ENCODE measurements around the gene FCRLB. TPM values are rescaled to one million over a fixed set of nuclear protein-coding genes. Genes with fewer than 3 reads are reported as not detected.
"Not testable (repeated sequence)": the region's sequence is repeated elsewhere in the genome, so short reads cannot be mapped to it uniquely, and the experiment has no call there.

The FCRLB gene
- total RNA-seq, 1 donor from 2014 or later: not detected

- no peak for DNase-seq (ENCODE audit: low spot score in 2 of 2)
- Histone ChIP-seq H3K36me3 (no peaks in the 10 kb centered on the region), H3K27ac (no peak overlapping the region), H3K4me3 (no peak overlapping the region), H3K4me1 (peaks cover 2 to 6% of the 10 kb centered on the region in 2 donors), H3K27me3 (no peaks in the 10 kb centered on the region), H3K9me3 (no peaks in the 10 kb centered on the region)
- no peak for TF ChIP-seq CTCF (IDR thresholded peaks at IDR 0.05)
- intact Hi-C loops (cut with DNase I): no loop called here
These were observed 2.3 kb downstream of the FCRLB start for GRCh38 chr1:161723459-161724141.

DNA sequence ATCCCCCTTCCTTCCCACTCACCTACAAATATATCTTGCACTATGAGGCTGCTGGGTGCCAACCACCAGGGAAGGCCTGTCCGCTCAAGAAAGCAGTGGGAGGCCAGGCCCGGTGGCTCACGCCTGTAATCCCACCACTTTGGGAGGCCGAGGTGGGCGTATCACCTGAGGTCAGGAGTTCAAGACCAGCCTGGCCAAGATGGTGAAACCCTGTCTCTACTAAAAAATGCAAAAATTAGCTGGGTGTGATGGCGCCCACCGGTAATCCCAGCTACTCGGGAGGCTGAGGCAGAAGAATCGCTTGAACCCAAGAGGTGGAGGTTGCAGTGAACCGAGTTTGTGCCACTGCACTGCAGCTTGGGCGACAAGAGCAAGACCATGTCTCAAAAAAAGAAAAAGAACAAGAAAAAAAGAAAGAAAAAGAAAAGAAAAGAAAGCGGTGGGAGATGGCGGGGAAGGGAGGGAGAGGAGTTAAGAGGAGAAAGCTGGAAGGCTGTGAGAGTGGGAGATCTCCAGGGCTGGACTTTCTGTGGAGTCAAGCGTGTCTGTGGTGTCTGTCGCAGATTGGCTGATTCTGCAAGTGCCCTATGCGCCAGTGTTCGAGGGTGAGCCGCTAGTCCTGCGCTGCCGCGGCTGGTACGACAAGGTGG lies 4.0 kb downstream of the FCRLB start:
- H3K4me3 ChIP-seq: peak overlapping the region; percentile 90 to 92
- H3K27ac ChIP-seq: peak overlapping the region; percentile 77 to 81
- H3K27me3 ChIP-seq; DNase-seq (ENCODE audit: low spot score in 2 of 2); H3K36me3 ChIP-seq; H3K4me1 ChIP-seq; H3K9me3 ChIP-seq: not testable (repeated sequence)
- intact Hi-C loops (cut with DNase I): loop anchor here (5.0 kb wide), 1 partner anchor 193 kb away; no protein-coding TSS in a partner anchor

GRCh38 chr1:161725908-161726472 lies 4.6 kb downstream of the FCRLB start:
- peaks cover 2 to 6% of the 10 kb centered on the region in 2 donors for H3K4me1 ChIP-seq
- DNase-seq (ENCODE audit: low spot score in 2 of 2): peak in 1 of 2 donors; percentile 71
- peak overlapping the region; percentile 90 to 92 for H3K4me3 ChIP-seq
- no peaks in the 10 kb centered on the region for H3K36me3 ChIP-seq
- TF ChIP-seq CTCF (IDR thresholded peaks at IDR 0.05): peak; percentile 27 to 29 (median 28)
- H3K27ac ChIP-seq: peak overlapping the region; percentile 77 to 81
- no peaks in the 10 kb centered on the region for H3K9me3 ChIP-seq
- no peaks in the 10 kb centered on the region for H3K27me3 ChIP-seq
- intact Hi-C loops (cut with DNase I): loop anchor here (1.0 to 5.0 kb wide), 3 partner anchors 20 to 593 kb away; partner anchors contain the start of gene DEDD

DNA sequence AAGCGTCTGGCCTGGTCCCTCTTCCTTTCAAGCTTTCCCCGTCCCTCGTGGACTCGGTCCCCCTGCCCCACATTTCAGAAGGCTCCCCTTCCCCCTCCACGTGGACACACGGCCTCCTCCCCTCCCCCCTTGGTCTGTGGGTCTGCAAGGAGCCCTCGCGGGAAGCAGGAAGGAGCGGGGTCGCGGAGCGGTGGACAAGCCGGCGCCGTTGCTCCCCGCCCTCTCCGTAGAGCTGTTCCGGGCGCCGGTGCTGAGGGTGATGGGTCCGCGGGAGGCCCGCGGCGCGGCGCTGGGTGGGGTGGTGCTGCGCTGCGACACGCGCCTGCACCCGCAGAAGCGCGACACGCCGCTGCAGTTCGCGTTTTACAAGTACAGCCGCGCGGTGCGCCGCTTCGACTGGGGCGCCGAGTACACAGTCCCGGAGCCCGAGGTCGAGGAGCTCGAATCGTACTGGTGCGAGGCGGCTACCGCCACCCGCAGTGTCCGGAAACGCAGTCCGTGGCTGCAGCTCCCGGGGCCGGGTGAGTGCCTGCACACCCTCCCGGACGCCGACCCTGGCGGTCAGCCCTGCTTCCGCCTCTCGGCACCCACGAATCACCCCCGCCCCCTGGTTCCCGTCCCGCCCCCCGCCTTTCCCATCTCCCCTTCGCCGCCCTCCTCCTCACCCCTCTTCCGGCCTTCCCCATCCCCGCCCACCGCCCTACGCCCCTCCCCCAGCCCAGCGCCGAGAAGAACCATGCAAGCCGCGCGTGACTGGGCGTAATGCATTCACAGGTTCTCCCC lies 5.3 kb downstream of the FCRLB start:
- peak overlapping the region; percentile 77 to 81 for H3K27ac ChIP-seq
- TF ChIP-seq CTCF (IDR thresholded peaks at IDR 0.05): no peak
- H3K9me3 ChIP-seq: no peaks in the 10 kb centered on the region
- H3K4me3 ChIP-seq: peak overlapping the region; percentile 90 to 92
- intact Hi-C loops (cut with DNase I): loop anchor here (1.0 to 5.0 kb wide), 4 partner anchors 20 to 594 kb away; partner anchors contain the start of gene DEDD
- peak; percentile 52 to 91 for DNase-seq (ENCODE audit: low spot score in 2 of 2)
- H3K4me1 ChIP-seq: peaks cover 2 to 6% of the 10 kb centered on the region in 2 donors
- no peaks in the 10 kb centered on the region for H3K36me3 ChIP-seq
- no peaks in the 10 kb centered on the region for H3K27me3 ChIP-seq

DNA sequence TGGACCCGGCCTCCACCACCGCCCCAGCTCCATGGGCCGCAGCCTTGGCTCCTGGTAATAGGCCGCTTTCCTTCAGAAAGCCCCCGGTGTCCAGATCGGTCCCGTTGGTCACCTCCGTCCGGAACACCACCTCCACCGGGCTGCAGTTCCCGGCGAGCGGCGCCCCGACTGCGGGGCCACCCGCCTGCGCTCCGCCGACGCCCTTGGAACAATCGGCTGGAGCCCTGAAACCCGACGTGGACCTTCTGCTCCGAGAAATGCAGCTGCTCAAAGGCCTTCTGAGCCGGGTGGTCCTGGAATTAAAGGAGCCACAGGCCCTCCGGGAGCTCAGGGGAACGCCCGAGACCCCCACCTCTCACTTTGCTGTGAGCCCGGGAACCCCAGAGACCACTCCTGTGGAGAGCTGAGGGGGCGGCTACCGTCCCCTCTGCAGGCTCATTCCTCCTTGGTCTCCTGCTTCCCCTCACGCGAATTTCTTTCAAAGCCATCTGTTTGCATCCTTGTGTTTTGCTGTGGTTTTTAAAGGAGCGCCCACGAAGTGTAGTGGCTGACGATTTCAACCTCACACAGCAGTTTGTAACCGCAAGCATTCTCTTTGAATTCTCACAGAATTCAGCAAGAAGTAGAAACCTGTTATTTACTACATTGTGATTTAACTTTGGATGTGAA lies 6.0 kb downstream of the FCRLB start:
- no peak for TF ChIP-seq CTCF (IDR thresholded peaks at IDR 0.05)
- Histone ChIP-seq H3K27ac (peak overlapping the region; percentile 77 to 81), H3K4me1 (peaks cover 2 to 6% of the 10 kb centered on the region in 2 donors), H3K4me3 (peak overlapping the region; percentile 90 to 92), H3K36me3 (no peaks in the 10 kb centered on the region), H3K9me3 (no peaks in the 10 kb centered on the region), H3K27me3 (no peaks in the 10 kb centered on the region)
- DNase-seq (ENCODE audit: low spot score in 2 of 2): no peak
- intact Hi-C loops (cut with DNase I): loop anchor here (1.0 to 5.0 kb wide), 3 partner anchors 38 to 595 kb away; partner anchors contain the start of gene DEDD

Data from ascending aorta (tissue), 2 donors.